Measurements from ENCODE around the gene ELOVL6. TPM values are rescaled to one million over a fixed set of nuclear protein-coding genes. Genes with fewer than 3 reads are reported as not detected.

Gene ELOVL6
- polyA plus RNA-seq, 1 donor from 2014 or later, result 21.3 TPM

GRCh38 chr4:110120506-110120905 is 77.9 kb downstream of the ELOVL6 start:
- Histone ChIP-seq H3K79me2 (replicated peaks; ENCODE audit: insufficient read depth, low read length) (peaks cover 19% of the 10 kb centered on the region), H3K27me3 (ENCODE audit: insufficient read depth, low read depth, low read length) (no peaks in the 10 kb centered on the region), H3K4me2 (ENCODE audit: low read length) (no peak overlapping the region)

DNA sequence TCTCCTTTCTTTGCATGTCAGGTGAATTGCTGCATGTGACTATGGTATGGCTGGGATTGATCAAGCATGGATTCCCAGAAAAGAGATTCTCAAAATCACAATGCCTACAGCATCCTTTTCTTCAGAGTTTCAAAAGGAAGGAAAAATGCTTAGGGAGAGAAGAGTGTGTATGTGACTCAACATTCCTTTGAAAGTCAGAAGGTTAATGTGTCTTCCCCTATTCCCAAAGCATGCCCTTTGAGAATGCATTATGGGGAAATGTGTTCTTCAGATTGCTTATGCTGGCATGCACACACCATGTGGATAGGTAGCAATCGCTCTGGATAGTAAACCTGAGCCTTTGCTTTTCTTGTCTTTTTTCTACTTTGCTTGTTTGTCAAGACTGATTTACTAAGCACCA is 78.5 kb downstream of the ELOVL6 start:
- Histone ChIP-seq H4K20me1 (ENCODE audit: insufficient read depth) (no peaks in the 10 kb centered on the region), H3K27ac (ENCODE audit: low read length) (no peak overlapping the region), H3K9me2 (ENCODE audit: insufficient read depth, low read length) (no peaks in the 10 kb centered on the region), H3K79me2 (replicated peaks; ENCODE audit: insufficient read depth, low read length) (peaks cover 16% of the 10 kb centered on the region), H3K27me3 (ENCODE audit: insufficient read depth, low read depth, low read length) (no peaks in the 10 kb centered on the region), H3K9ac (ENCODE audit: low read length) (no peak overlapping the region), H3K4me2 (ENCODE audit: low read length) (no peak overlapping the region), H3K4me3 (ENCODE audit: low read length) (no peak overlapping the region), H3F3A (ENCODE audit: insufficient read depth, low read length, poor library complexity, severe bottlenecking) (no peaks in the 10 kb centered on the region), H3K9me3 (ENCODE audit: low read length) (no peaks in the 10 kb centered on the region), H3K36me3 (ENCODE audit: insufficient read depth, low read length) (no peaks in the 10 kb centered on the region), H2AFZ (ENCODE audit: low read depth, low read length) (no peak overlapping the region)
- TF ChIP-seq EP300 (conservative IDR thresholded peaks at IDR 0.05; ENCODE audit: poor library complexity, severe bottlenecking) (no peak), RAD21 (conservative IDR thresholded peaks at IDR 0.05) (no peak), CTCF (IDR thresholded peaks at IDR 0.05; ENCODE audit: poor library complexity, severe bottlenecking) (no peak), MXI1 (conservative IDR thresholded peaks at IDR 0.05; ENCODE audit: poor library complexity, severe bottlenecking) (no peak), TAF1 (IDR thresholded peaks at IDR 0.05; ENCODE audit: low read depth) (no peak), EZH2 (IDR thresholded peaks at IDR 0.05; ENCODE audit: borderline replicate concordance, insufficient read depth, low read length, poor library complexity, severe bottlenecking) (no peak), POLR2AphosphoS5 (IDR thresholded peaks at IDR 0.05) (no peak), SMC3 (conservative IDR thresholded peaks at IDR 0.05; ENCODE audit: poor library complexity) (no peak)
- TF ChIP-seq, protein P1, sequence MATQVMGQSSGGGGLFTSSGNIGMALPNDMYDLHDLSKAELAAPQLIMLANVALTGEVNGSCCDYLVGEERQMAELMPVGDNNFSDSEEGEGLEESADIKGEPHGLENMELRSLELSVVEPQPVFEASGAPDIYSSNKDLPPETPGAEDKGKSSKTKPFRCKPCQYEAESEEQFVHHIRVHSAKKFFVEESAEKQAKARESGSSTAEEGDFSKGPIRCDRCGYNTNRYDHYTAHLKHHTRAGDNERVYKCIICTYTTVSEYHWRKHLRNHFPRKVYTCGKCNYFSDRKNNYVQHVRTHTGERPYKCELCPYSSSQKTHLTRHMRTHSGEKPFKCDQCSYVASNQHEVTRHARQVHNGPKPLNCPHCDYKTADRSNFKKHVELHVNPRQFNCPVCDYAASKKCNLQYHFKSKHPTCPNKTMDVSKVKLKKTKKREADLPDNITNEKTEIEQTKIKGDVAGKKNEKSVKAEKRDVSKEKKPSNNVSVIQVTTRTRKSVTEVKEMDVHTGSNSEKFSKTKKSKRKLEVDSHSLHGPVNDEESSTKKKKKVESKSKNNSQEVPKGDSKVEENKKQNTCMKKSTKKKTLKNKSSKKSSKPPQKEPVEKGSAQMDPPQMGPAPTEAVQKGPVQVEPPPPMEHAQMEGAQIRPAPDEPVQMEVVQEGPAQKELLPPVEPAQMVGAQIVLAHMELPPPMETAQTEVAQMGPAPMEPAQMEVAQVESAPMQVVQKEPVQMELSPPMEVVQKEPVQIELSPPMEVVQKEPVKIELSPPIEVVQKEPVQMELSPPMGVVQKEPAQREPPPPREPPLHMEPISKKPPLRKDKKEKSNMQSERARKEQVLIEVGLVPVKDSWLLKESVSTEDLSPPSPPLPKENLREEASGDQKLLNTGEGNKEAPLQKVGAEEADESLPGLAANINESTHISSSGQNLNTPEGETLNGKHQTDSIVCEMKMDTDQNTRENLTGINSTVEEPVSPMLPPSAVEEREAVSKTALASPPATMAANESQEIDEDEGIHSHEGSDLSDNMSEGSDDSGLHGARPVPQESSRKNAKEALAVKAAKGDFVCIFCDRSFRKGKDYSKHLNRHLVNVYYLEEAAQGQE (IDR thresholded peaks at IDR 0.05; ENCODE audit: borderline replicate concordance), result no peak

More at GRCh38 chr4:110120506-110120905, 77.9 kb downstream of the ELOVL6 start:
- Histone ChIP-seq H3K4me3 (ENCODE audit: low read length) (no peak overlapping the region), H3F3A (ENCODE audit: insufficient read depth, low read length, poor library complexity, severe bottlenecking) (no peaks in the 10 kb centered on the region), H3K36me3 (ENCODE audit: insufficient read depth, low read length) (no peaks in the 10 kb centered on the region), H4K20me1 (ENCODE audit: insufficient read depth) (no peaks in the 10 kb centered on the region), H3K9me3 (ENCODE audit: low read length) (no peaks in the 10 kb centered on the region), H3K9ac (ENCODE audit: low read length) (no peak overlapping the region), H2AFZ (ENCODE audit: low read depth, low read length) (no peak overlapping the region), H3K9me2 (ENCODE audit: insufficient read depth, low read length) (no peaks in the 10 kb centered on the region), H3K27ac (ENCODE audit: low read length) (no peak overlapping the region)
- TF ChIP-seq SMC3 (conservative IDR thresholded peaks at IDR 0.05; ENCODE audit: poor library complexity), result no peak
- no peak for TF ChIP-seq POLR2AphosphoS5 (IDR thresholded peaks at IDR 0.05)
- TF ChIP-seq, protein P1 (IDR thresholded peaks at IDR 0.05; ENCODE audit: borderline replicate concordance), result no peak
- TF ChIP-seq CTCF (IDR thresholded peaks at IDR 0.05; ENCODE audit: poor library complexity, severe bottlenecking), result no peak
- TF ChIP-seq RAD21 (conservative IDR thresholded peaks at IDR 0.05), result no peak
- no peak for TF ChIP-seq EP300 (conservative IDR thresholded peaks at IDR 0.05; ENCODE audit: poor library complexity, severe bottlenecking)
- TF ChIP-seq EZH2 (IDR thresholded peaks at IDR 0.05; ENCODE audit: borderline replicate concordance, insufficient read depth, low read length, poor library complexity, severe bottlenecking), result no peak
